Stimulated activated naive B cell treated with anti-CD40 and anti-IgM and Interleukin-4, amounts not matched to agents 10 μg/mL and 1 μg/mL and 100 μg/mL, for 72 hours (primary cell): Measurements from ENCODE around the gene SLC25A34.

Source experiments
- ATAC-seq, 2 donors: fragments of 150-1000 bp; cut with Tn5 transposase; replicated peaks; 2 replicates each; pipeline ENCODE4 v1.10.0; 2021; ENCODE audit warnings: moderate library complexity in 1 of 2
- DNase-seq: peaks from one replicate; pipeline ENCODE4 v3.0.0; 2021
- H3K27ac Mint-ChIP-seq: one replicate; pipeline ENCODE4 v1.8.0; 2022; ENCODE audit warnings: mild to moderate bottlenecking, mixed read lengths
- H3K27me3 Mint-ChIP-seq, 2 donors: one replicate each; pipeline ENCODE4 v1.8.0; 2022; ENCODE audit warnings: mixed read lengths in 2 of 2
- H3K36me3 Mint-ChIP-seq, 2 donors: one replicate each; pipeline ENCODE4 v1.8.0; 2022; ENCODE audit warnings: mixed read lengths in 2 of 2, mild to moderate bottlenecking in 1 of 2
- H3K4me1 Mint-ChIP-seq, 2 donors: one replicate each; pipeline ENCODE4 v1.8.0; 2022; ENCODE audit warnings: mixed read lengths in 2 of 2, mild to moderate bottlenecking in 1 of 2
- H3K4me3 Mint-ChIP-seq, 2 donors: one replicate each; pipeline ENCODE4 v1.8.0; 2022; ENCODE audit warnings: mild to moderate bottlenecking in 2 of 2, mixed read lengths in 2 of 2, moderate library complexity in 1 of 2
- H3K9me3 Mint-ChIP-seq, 2 donors: one replicate each; pipeline ENCODE4 v1.8.0; 2022; ENCODE audit warnings: mixed read lengths in 2 of 2, mild to moderate bottlenecking in 1 of 2

Gene SLC25A34

DNA sequence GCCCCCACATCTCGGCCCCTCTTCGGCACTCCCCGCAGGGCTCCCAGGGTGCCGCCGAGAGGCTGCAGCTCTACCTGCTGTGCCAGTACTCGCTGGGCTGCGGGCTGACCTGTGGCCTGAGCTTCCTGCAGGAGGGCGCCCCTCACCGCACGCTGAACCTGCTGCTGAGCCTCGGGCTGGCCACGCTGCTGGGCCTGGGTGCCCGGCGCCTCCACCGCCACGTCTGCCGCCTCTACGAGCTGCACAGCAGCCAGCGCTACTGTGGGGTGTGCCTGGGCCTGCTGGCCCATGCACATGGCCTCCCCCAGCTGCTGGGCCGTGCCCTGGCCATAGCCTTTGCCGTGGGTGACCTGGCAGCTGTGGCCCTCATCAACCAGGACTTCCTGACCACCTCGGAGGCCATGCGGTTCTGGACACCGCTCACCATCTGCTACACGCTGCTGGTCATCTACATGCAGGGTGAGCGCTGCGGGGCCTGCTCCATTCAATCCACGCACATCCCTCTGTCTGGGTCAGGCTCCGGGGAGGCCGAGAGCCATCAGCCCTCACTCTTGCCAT is 8.1 kb downstream of the SLC25A34 start:
- Mint-ChIP-seq H3K27ac (no peak overlapping the region), H3K36me3 (peaks cover 0 to 3% of the 10 kb centered on the region in 2 donors), H3K9me3 (no peaks in the 10 kb centered on the region), H3K27me3 (peaks cover 0 to 11% of the 10 kb centered on the region in 2 donors), H3K4me1 (peaks cover 5 to 8% of the 10 kb centered on the region in 2 donors), H3K4me3 (no peak overlapping the region)
- DNase-seq (no peak), ATAC-seq (no peak)

DNA sequence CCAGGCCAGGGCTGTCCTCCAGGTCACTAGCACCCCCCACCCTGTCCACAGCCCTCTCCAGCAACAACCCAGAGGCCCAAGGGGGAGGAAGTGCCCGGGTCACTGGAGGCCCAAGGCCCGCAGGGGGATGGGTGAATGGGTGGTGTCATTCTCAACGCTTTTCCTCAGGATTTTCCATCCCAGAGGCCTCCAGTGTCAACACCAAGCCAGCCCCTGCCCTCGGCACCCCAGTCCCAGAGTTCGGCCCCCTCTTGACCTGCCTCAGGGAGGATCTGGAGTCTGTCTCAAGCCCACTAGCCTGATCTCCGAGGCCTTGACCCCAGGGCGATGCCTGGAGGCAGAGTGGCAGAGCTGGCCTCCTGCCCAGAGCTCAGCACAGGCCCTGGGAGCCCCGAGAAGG is 11.3 kb downstream of the SLC25A34 start:
- Mint-ChIP-seq H3K9me3 (no peaks in the 10 kb centered on the region), H3K36me3 (no peaks in the 10 kb centered on the region)
- DNase-seq = no peak

DNA sequence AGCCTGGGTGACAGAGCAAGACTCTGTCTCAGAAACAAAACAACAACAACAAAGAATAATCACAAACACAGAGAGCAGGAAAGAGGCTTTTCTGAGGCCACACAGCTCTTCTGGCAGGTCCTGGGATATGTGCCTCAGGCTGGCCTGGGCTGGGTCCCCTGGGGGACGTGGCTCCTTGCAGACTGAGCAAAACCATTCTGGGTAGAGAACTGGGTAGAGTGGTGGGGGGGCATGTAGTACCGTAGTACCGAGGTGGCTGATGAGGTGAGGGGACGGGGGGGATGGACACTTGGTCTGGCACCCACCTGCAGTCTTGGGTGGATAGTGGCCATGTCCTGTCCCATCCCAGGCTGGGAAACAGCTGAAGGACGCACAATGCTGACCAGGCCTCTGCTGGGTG is 12.2 kb downstream of the SLC25A34 start:
- H3K36me3 Mint-ChIP-seq = no peaks in the 10 kb centered on the region
- no peaks in the 10 kb centered on the region for H3K9me3 Mint-ChIP-seq
- H3K27ac Mint-ChIP-seq = no peak overlapping the region
- DNase-seq = no peak
- no peak overlapping the region for H3K4me3 Mint-ChIP-seq
- ATAC-seq = no peak
- H3K4me1 Mint-ChIP-seq = no peaks in the 10 kb centered on the region
- H3K27me3 Mint-ChIP-seq = peaks cover 12 to 29% of the 10 kb centered on the region in 2 donors

More for the DNA sequence above, 11.3 kb downstream of the SLC25A34 start:
- no peak overlapping the region for H3K4me3 Mint-ChIP-seq
- peaks cover 12 to 27% of the 10 kb centered on the region in 2 donors for H3K27me3 Mint-ChIP-seq
- no peak overlapping the region for H3K27ac Mint-ChIP-seq
- no peak for ATAC-seq
- no peaks in the 10 kb centered on the region for H3K4me1 Mint-ChIP-seq

DNA sequence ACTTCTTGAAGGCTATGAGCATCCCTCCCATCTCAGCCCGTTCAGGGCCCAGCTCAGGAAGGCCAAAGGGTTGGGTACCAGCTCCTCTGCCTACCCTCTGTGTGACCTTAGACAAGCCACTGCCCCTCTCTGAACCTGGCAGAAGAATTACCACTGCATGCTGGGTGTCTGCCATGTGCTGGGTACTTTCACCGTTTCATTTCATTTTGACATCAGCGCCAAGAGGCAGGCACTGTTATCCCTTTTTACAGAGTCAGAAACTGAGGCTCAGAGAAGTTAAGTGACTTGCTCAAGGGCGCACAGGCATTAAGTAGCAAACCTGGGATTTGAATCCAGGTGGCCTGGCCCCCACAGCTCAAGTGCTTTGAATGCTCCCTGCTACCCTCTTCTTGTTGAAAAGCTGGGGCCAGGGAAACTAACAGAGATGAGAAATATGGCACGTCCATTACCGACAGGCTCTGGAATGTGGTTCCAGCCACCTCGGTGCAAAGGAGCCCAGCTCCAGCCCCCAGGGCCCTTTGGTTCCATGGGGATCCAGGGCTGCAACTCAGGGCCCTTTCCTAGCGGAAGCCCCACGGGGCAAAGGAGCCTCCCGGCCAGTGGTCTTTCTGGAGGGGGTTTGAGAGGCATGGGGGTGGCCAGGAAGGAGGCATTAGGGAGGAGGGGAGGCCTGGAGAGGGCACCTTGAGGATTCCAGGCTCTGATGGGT is 12.8 kb downstream of the SLC25A34 start:
- H3K27ac Mint-ChIP-seq = no peak overlapping the region
- no peaks in the 10 kb centered on the region for H3K36me3 Mint-ChIP-seq
- DNase-seq = no peak
- no peaks in the 10 kb centered on the region for H3K9me3 Mint-ChIP-seq
- H3K4me3 Mint-ChIP-seq = no peak overlapping the region
- H3K4me1 Mint-ChIP-seq = no peaks in the 10 kb centered on the region
- no peak for ATAC-seq
- peaks cover 17 to 35% of the 10 kb centered on the region in 2 donors for H3K27me3 Mint-ChIP-seq

DNA sequence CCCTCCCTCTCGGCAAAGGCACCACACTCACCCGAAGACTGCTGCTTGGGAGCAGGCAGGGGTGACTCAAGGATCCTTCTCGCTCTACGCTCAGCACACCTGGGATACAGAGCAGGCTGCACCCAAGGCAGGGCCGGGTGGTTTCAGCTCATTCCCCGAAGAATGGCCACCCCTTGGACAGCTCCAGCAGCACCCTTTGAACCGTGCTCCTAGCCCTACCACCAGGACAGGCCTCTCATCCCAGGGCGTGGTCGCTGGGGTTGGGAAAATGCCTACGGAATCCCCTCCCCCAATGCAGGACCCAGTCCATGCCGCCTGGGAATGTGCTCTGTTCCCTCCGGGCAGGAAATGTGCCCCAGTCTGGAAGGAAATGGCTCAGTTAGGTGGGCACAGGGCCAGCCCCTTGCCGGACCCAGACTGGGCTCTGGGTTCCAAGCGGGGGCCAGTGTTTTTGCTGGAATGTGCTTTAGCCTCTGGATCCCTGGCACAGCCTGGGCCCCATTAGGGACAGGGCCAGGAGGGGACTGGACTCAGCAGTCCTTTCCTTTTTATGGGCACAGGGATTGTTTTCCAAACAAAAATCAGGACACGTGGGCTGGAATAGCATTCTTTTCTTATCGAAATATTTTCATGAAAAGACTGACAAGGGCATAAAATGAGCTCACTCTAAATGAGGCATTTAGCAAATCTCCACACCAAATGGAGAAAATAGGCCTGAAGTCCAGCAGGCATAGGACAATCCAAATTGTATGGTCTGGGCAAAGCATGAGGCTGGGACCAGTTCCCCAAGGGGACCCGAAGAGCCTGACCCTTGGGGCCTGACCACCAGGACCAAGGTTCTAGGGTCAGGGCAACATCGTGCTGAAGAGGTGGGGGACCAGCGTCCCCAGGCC is 13.6 kb downstream of the SLC25A34 start:
- Mint-ChIP-seq H3K4me3 (no peak overlapping the region), H3K4me1 (no peaks in the 10 kb centered on the region)

DNA sequence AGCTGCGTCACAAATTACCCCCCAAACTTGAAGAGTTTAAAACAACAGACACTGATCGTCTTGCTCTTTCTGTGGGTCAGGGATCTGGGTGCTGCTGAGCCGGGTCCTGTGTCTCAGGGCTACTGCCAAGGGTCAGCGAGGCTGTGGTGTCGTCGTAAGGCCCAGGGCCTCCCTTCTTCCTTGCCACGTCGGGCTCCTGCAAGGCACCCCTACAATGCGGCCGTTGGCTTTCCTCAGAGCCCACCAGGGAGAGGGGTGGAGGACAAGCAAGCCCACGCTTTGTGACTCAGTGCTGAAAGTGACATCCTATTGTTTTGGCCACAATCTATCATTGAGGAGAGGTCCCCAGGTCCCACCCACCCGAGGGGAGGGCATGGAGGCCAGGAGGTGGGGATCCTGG is 14.9 kb downstream of the SLC25A34 start:
- H3K4me1 Mint-ChIP-seq = peaks cover 0 to under 1% of the 10 kb centered on the region in 2 donors
- no peaks in the 10 kb centered on the region for H3K9me3 Mint-ChIP-seq
- H3K4me3 Mint-ChIP-seq = no peak overlapping the region
- no peak overlapping the region for H3K27ac Mint-ChIP-seq
- ATAC-seq = no peak
- H3K36me3 Mint-ChIP-seq = no peaks in the 10 kb centered on the region
- peaks cover 25 to 44% of the 10 kb centered on the region in 2 donors for H3K27me3 Mint-ChIP-seq
- no peak for DNase-seq

More for the DNA sequence above, 13.6 kb downstream of the SLC25A34 start:
- ATAC-seq = no peak
- DNase-seq = no peak
- Mint-ChIP-seq H3K27ac (no peak overlapping the region), H3K36me3 (no peaks in the 10 kb centered on the region), H3K9me3 (no peaks in the 10 kb centered on the region), H3K27me3 (peaks cover 17 to 35% of the 10 kb centered on the region in 2 donors)

DNA sequence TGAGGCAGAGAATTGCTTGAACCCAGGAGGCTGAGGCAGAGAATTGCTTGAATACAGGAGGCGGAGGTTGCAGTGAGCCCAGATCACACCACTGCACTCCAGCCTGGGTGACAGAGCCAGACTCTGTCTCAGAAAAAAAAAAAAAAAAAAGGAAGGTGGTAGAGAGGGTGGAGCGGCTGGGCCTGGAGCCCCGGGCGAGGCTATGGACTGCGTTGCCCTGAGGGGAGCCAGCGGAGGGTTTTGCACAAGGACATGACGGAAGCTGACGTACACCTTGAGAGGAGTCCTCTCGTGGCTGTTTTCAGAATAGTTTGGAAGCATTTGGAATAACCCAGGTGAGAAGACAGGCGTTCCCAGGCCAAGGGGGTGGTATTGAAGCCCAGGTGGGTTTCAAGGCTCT is 15.7 kb downstream of the SLC25A34 start:
- H3K27ac Mint-ChIP-seq = no peak overlapping the region
- H3K27me3 Mint-ChIP-seq = peaks cover 32 to 47% of the 10 kb centered on the region in 2 donors
- H3K4me3 Mint-ChIP-seq = no peak overlapping the region
- H3K36me3 Mint-ChIP-seq = no peaks in the 10 kb centered on the region
- ATAC-seq (no peak), DNase-seq (no peak)
- H3K4me1 Mint-ChIP-seq = peaks cover 4 to 9% of the 10 kb centered on the region in 2 donors
- no peaks in the 10 kb centered on the region for H3K9me3 Mint-ChIP-seq

DNA sequence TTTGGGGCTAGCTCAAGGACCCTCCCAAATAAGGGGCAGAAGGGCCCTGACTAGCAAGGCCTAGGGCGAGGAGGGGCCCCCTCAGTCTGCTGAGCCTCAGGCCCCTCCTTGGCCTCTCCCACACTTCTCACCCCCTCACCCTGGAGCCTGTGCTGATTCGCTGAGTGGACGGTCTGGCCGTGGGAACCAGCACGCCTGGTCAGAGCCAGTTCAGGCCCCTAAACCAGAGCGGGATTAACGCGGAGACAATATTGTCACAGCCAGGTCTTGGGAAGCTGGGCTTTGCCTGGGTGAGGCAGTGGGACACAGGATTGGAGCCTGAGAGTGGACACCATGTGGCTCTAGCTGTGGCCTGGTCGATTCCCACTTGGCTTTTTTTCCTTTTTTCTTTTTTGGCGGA is 17.7 kb downstream of the SLC25A34 start:
- Mint-ChIP-seq H3K4me1 (peaks cover 10 to 24% of the 10 kb centered on the region in 2 donors), H3K4me3 (no peak overlapping the region), H3K27ac (no peak overlapping the region), H3K27me3 (peaks cover 42 to 56% of the 10 kb centered on the region in 2 donors), H3K36me3 (no peaks in the 10 kb centered on the region), H3K9me3 (no peaks in the 10 kb centered on the region)
- ATAC-seq (no peak), DNase-seq (no peak)

DNA sequence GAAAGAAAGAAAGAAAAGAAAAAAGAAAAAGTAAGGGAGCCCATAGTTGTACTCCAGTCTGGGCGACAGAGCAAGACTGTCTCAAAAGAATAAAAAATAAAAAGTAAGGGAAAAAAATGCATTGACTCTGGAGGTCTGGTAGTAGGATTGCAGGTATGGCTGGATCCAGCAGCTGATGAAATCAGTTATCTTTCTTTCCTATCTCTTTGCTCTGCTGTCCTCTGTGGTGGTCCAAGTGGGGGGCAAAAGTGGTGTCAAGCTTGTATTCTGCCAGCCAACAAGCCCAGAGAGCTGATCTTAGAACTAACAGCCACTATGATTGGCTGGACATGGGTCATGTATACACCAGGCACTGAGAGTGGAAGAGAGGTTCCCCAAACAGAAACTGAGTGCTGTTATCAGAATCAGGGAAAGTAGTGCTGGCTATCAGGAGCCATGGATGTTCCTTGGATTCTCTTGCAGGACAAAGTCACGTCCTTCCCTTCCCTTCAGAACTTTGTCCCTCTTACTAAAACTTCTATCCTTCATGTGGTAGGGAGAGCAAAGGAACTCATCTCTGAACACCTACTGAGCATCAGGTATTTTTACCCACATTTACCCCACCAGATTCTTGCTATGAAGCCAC is 19.1 kb downstream of the SLC25A34 start:
- DNase-seq (no peak), ATAC-seq (no peak)
- H3K4me1 Mint-ChIP-seq = peaks cover 10 to 29% of the 10 kb centered on the region in 2 donors
- H3K36me3 Mint-ChIP-seq = no peaks in the 10 kb centered on the region
- peaks cover 49 to 64% of the 10 kb centered on the region in 2 donors for H3K27me3 Mint-ChIP-seq
- H3K4me3 Mint-ChIP-seq = no peak overlapping the region
- H3K9me3 Mint-ChIP-seq = no peaks in the 10 kb centered on the region
- no peak overlapping the region for H3K27ac Mint-ChIP-seq

DNA sequence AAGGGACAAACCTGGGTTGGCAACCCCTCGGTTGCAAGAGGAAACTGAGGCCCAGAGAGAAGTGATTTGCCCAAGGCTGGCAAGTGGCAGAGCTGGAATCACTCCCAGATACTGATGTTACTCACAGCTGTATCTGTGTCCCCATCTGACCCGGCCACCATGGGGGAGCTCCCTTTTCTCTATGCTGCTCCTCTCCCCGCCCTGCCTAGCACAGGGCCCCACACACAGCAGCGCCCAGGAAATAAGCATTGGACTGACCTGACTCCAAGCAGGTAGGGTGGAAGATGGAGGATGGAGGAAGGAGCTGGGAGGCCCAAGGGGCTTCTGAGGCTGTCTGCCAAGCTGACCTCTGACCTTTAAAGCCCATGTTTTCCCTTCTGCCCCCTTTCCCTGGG is 19.6 kb downstream of the SLC25A34 start:
- Mint-ChIP-seq H3K27me3 (peaks cover 52 to 68% of the 10 kb centered on the region in 2 donors), H3K4me3 (no peak overlapping the region)

DNA sequence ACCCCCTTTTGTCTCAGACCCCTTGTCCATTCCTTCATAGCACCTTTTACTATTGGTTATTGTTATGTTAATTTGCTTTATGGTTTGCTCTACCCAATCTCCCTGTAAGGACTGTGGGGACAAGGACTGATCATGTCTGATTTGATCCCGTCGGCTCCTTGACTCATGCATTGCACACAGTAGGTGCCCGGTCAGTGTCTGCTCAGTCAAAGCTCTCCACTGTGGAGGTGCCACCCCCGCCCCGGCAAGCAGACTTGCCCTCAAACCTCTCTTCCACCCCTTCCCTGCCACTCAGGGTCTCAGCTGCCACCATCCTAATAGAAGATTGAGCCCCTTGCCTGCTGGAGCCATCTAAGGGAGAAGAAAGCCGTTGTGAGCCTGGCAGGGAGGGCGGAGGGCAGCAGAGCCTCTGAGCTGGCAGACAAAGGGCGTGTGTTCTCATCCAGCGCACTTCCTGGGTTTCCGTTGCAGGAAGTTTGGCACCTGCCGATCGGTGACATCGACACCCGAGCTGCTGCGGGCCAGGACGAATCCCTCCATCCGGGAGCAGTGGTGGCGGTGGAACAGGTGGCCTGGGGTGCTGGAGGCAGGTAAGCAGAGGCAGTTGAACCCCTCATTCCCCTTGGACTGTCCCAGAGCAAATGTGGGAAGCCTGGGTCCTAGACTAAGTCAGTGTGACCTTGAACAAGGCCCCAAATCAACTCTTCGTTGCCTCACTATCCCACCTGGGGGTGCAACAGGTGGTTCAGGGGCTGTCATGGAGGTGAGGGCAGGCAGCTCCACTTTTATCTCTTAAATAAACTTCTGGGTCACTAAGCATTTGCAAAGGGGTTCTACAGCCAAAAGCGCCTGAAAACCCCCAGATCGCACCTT is 20.3 kb downstream of the SLC25A34 start:
- no peak for DNase-seq
- peaks cover 10 to 33% of the 10 kb centered on the region in 2 donors for H3K4me1 Mint-ChIP-seq

More for the DNA sequence above, 19.6 kb downstream of the SLC25A34 start:
- no peak for DNase-seq
- peaks cover 10 to 30% of the 10 kb centered on the region in 2 donors for H3K4me1 Mint-ChIP-seq
- ATAC-seq = no peak
- no peaks in the 10 kb centered on the region for H3K9me3 Mint-ChIP-seq
- H3K27ac Mint-ChIP-seq = no peak overlapping the region
- no peaks in the 10 kb centered on the region for H3K36me3 Mint-ChIP-seq

DNA sequence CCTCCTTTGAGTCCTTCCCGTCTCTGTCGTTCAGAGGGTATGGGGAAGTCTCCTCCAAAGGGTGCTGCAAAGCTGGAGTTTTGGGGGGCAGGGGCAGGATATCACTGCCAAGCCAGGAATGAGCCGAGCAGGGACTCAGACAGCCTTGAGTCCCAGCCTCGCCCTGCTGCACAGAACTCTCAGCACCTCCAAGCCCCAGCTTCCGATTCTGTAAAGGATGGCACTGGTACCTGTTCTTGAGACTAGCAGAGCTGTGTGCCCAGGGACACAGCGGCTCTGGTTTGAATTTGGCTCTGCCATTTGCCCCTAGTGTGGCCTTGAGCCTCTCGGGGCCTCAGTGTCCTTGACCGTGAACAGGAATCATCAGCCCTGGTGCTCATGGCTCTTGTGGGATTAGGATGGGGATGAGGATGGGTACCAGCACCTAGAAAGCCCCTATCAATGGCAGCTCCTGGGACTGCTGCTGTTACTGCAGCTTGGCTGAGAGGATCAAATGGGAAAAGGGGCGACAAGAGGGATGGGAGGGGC is 21.0 kb downstream of the SLC25A34 start:
- DNase-seq (no peak), ATAC-seq (no peak)
- no peaks in the 10 kb centered on the region for H3K9me3 Mint-ChIP-seq
- no peaks in the 10 kb centered on the region for H3K36me3 Mint-ChIP-seq
- peaks cover 52 to 67% of the 10 kb centered on the region in 2 donors for H3K27me3 Mint-ChIP-seq
- H3K27ac Mint-ChIP-seq = no peak overlapping the region
- H3K4me1 Mint-ChIP-seq = peaks cover 10 to 33% of the 10 kb centered on the region in 2 donors
- no peak overlapping the region for H3K4me3 Mint-ChIP-seq

More for the DNA sequence above, 20.3 kb downstream of the SLC25A34 start:
- peak overlapping the region in 1 of 2 donors; percentile 36 for H3K4me3 Mint-ChIP-seq
- no peaks in the 10 kb centered on the region for H3K9me3 Mint-ChIP-seq
- no peak for ATAC-seq
- peaks cover 53 to 69% of the 10 kb centered on the region in 2 donors for H3K27me3 Mint-ChIP-seq
- no peak overlapping the region for H3K27ac Mint-ChIP-seq
- H3K36me3 Mint-ChIP-seq = no peaks in the 10 kb centered on the region
